H1 (cell line): ENCODE measurements around the gene ZNF408. TPM values are rescaled to one million over a fixed set of nuclear protein-coding genes. Genes with fewer than 3 reads are reported as not detected.

Experiments used
- CTCF ChIA-PET: fragments of 300-600 bp; sonication (Branson Sonifier 250); formaldehyde crosslinking; loops from one replicate; lab custom pipeline; 2021; ENCODE audit not compliant: partially characterized antibody; lab: Charles Lee
- POLR2A ChIA-PET: fragments of 300-600 bp; sonication (Branson Sonifier 250); formaldehyde crosslinking; loops from one replicate; lab custom pipeline; 2021; ENCODE audit warnings: inconsistent platforms; ENCODE audit not compliant: partially characterized antibody; lab: Charles Lee
- DNase-seq, 2 experiments: peaks; one replicate each; pipeline versions ENCODE4 v3.0.0 to v3.0.0-alpha.2; 2010 to 2022; ENCODE audit warnings: low spot score in 2 of 2, low read depth in 1 of 2, mixed read lengths in 1 of 2
- FAIRE-seq: peaks from 2 replicates; lab custom pipeline; 2011; peaks lifted over from hg19 to GRCh38; lab: Jason Lieb, UNC
- H2AFZ ChIP-seq: 2 replicates; pipeline ENCODE4 v1.8.1; 2012; ENCODE audit warnings: low read length, inconsistent platforms
- H2AK5ac ChIP-seq: 2 replicates; pipeline ENCODE4 v1.6.1; 2013; ENCODE audit warnings: low read depth, low read length
- H2BK120ac ChIP-seq: replicated peaks from 2 replicates; pipeline ENCODE3; 2013; ENCODE audit warnings: low read depth, low read length, inconsistent platforms
- H2BK12ac ChIP-seq: 2 replicates; pipeline ENCODE4 v1.6.1; 2013; ENCODE audit warnings: low read depth, low read length
- H2BK15ac ChIP-seq: 2 replicates; pipeline ENCODE4 v1.6.1; 2013; ENCODE audit warnings: low read length
- H2BK20ac ChIP-seq: 2 replicates; pipeline ENCODE4 v1.6.1; 2013; ENCODE audit warnings: low read length
- H2BK5ac ChIP-seq: 2 replicates; pipeline ENCODE4 v1.6.1; 2013; ENCODE audit warnings: low read depth, low read length
- H3K14ac ChIP-seq: 2 replicates; pipeline ENCODE4 v1.6.1; 2013; ENCODE audit warnings: inconsistent platforms; ENCODE audit not compliant: insufficient read length
- H3K18ac ChIP-seq: 2 replicates; pipeline ENCODE4 v1.6.1; 2013; ENCODE audit warnings: low read length; ENCODE audit errors: extremely low read depth
- H3K23ac ChIP-seq: 2 replicates; pipeline ENCODE4 v1.6.1; 2013; ENCODE audit warnings: inconsistent platforms; ENCODE audit not compliant: insufficient read length
- H3K23me2 ChIP-seq: 2 replicates; pipeline ENCODE4 v1.6.1; 2013; ENCODE audit warnings: low read depth, low read length
- H3K27ac ChIP-seq: 2 replicates; pipeline ENCODE4 v1.6.1; 2011; ENCODE audit warnings: low read depth, low read length, inconsistent platforms
- H3K27me3 ChIP-seq, 4 experiments: replicated peaks in 1 of 4; 1 replicate in 1 of 4; 2 replicates in 3 of 4; pipeline versions ENCODE4 v1.6.1 to v1.8.1; 2011 to 2013; ENCODE audit warnings: low read length in 3 of 4, mild to moderate bottlenecking in 3 of 4, inconsistent platforms in 2 of 4, mixed read lengths in 2 of 4, moderate library complexity in 1 of 4; ENCODE audit not compliant: control insufficient read depth in 3 of 4, insufficient read depth in 3 of 4; ENCODE audit errors: extremely low read depth in 1 of 4
- H3K36me3 ChIP-seq, 4 experiments: 2 replicates each; pipeline versions ENCODE4 v1.6.1 to v1.8.1; 2011 to 2013; ENCODE audit warnings: mild to moderate bottlenecking in 4 of 4, low read length in 3 of 4, moderate library complexity in 2 of 4, control low read depth in 1 of 4, inconsistent platforms in 1 of 4; ENCODE audit not compliant: insufficient read depth in 4 of 4, control insufficient read depth in 2 of 4
- H3K4ac ChIP-seq: replicated peaks from 2 replicates; pipeline ENCODE3; 2013; ENCODE audit warnings: low read length, low read depth, mixed read lengths, inconsistent platforms; ENCODE audit not compliant: insufficient read length
- H3K4me1 ChIP-seq, 4 experiments: replicated peaks in 1 of 4; 1 replicate in 1 of 4; 2 replicates in 3 of 4; pipeline versions ENCODE4 v1.6.1 to v1.8.1; 2011 to 2013; ENCODE audit warnings: low read length in 3 of 4, inconsistent platforms in 2 of 4, mixed read lengths in 1 of 4; ENCODE audit not compliant: insufficient read depth in 4 of 4, control insufficient read depth in 3 of 4
- H3K4me2 ChIP-seq, 2 experiments: 2 replicates each; pipeline versions ENCODE4 v1.6.1 to v1.8.1; 2011 to 2013; ENCODE audit warnings: low read depth in 2 of 2, low read length in 2 of 2, control low read depth in 1 of 2, inconsistent platforms in 1 of 2, mild to moderate bottlenecking in 1 of 2; ENCODE audit not compliant: insufficient read depth in 1 of 2
- H3K4me3 ChIP-seq, 4 experiments: fragments of 200-600, 300-600 bp in 1 of 4; sonication (generic), shearing (Covaris generic), sonication (Bioruptor Twin) in 1 of 4; 2 replicates each; pipeline versions ENCODE4 v1.5.1 to v1.8.1; 2011 to 2016; ENCODE audit warnings: low read length in 4 of 4, low read depth in 3 of 4, control low read depth in 2 of 4, inconsistent platforms in 2 of 4, mild to moderate bottlenecking in 2 of 4, mixed read lengths in 1 of 4, moderate library complexity in 1 of 4; ENCODE audit not compliant: insufficient read depth in 2 of 4; ENCODE audit errors: extremely low read depth in 1 of 4
- H3K56ac ChIP-seq: replicated peaks from 2 replicates; pipeline ENCODE3; 2013; ENCODE audit warnings: low read depth, mild to moderate bottlenecking, mixed read lengths, low read length, inconsistent platforms; ENCODE audit not compliant: insufficient read length
- H3K79me1 ChIP-seq: 2 replicates; pipeline ENCODE4 v1.6.1; 2013; ENCODE audit warnings: low read depth, low read length, control low read depth
- H3K79me2 ChIP-seq, 2 experiments: 2 replicates each; pipeline versions ENCODE4 v1.6.1 to v1.8.1; 2012 to 2013; ENCODE audit warnings: low read length in 2 of 2, mild to moderate bottlenecking in 2 of 2, inconsistent platforms in 1 of 2; ENCODE audit not compliant: insufficient read depth in 2 of 2, control insufficient read depth in 1 of 2
- H3K9ac ChIP-seq, 4 experiments: replicated peaks in 1 of 4; 1 replicate in 1 of 4; 2 replicates in 3 of 4; pipeline versions ENCODE4 v1.6.1 to v1.8.1; 2011 to 2013; ENCODE audit warnings: low read depth in 3 of 4, low read length in 3 of 4, control low read depth in 2 of 4, mild to moderate bottlenecking in 2 of 4, moderate library complexity in 2 of 4, inconsistent platforms in 1 of 4; ENCODE audit errors: extremely low read depth in 1 of 4
- H3K9me3 ChIP-seq, 2 experiments: 2 replicates each; pipeline versions ENCODE4 v1.6.1 to v1.8.1; 2012 to 2013; ENCODE audit warnings: mild to moderate bottlenecking in 2 of 2, moderate library complexity in 2 of 2, control low read depth in 1 of 2, inconsistent platforms in 1 of 2, low read depth in 1 of 2, low read length in 1 of 2, mixed read lengths in 1 of 2; ENCODE audit not compliant: insufficient read depth in 2 of 2
- H4K20me1 ChIP-seq, 2 experiments: replicated peaks in 1 of 2; 2 replicates each; pipeline versions ENCODE3 to v1.8.1; 2011 to 2013; ENCODE audit warnings: inconsistent platforms in 2 of 2, low read length in 2 of 2, mild to moderate bottlenecking in 1 of 2; ENCODE audit not compliant: insufficient read depth in 2 of 2, control insufficient read depth in 1 of 2
- H4K5ac ChIP-seq: 2 replicates; pipeline ENCODE4 v1.6.1; 2013; ENCODE audit warnings: low read length, low read depth, mixed read lengths, inconsistent platforms; ENCODE audit not compliant: insufficient read length
- H4K8ac ChIP-seq: 2 replicates; pipeline ENCODE4 v1.8.0; 2013; ENCODE audit warnings: mild to moderate bottlenecking, moderate library complexity, low read length, inconsistent platforms; ENCODE audit not compliant: insufficient read depth; ENCODE audit errors: extremely low read depth
- H4K91ac ChIP-seq: replicated peaks from 2 replicates; pipeline ENCODE3; 2013; ENCODE audit warnings: low read length, mixed read lengths, inconsistent platforms; ENCODE audit not compliant: insufficient read length
- CTBP2 ChIP-seq: IDR thresholded peaks from 2 replicates; pipeline ENCODE4 v1.7.0; 2011; ENCODE audit warnings: borderline replicate concordance, mild to moderate bottlenecking, moderate library complexity, mixed read lengths, low read length; ENCODE audit not compliant: insufficient read depth, insufficient read length
- JUN ChIP-seq: IDR thresholded peaks from 2 replicates; pipeline ENCODE4 v1.6.1; 2011; ENCODE audit warnings: low read depth, mild to moderate bottlenecking, improper control_type of control experiment, low read length
- KDM4A ChIP-seq: IDR thresholded peaks from one replicate; pipeline ENCODE4 v1.7.1; 2012; ENCODE audit warnings: low read depth, mild to moderate bottlenecking, moderate library complexity, low read length, inconsistent platforms; ENCODE audit not compliant: severe bottlenecking
- NRF1 ChIP-seq: IDR thresholded peaks from 2 replicates; pipeline ENCODE4 v1.6.1; 2011; ENCODE audit warnings: mild to moderate bottlenecking, low read depth, low read length, improper control_type of control experiment
- POLR2AphosphoS5 ChIP-seq: IDR thresholded peaks from 2 replicates; pipeline ENCODE4 v1.6.1; 2011; ENCODE audit warnings: low read depth, low read length
- RBBP5 ChIP-seq: IDR thresholded peaks from 2 replicates; pipeline ENCODE4 v1.7.1; 2012; ENCODE audit warnings: low read depth, mild to moderate bottlenecking, inconsistent platforms, low read length, moderate library complexity, borderline replicate concordance
- RNF2 ChIP-seq: fragments of 200-900, 300-1000 bp; sonication (generic); IDR thresholded peaks from 2 replicates; pipeline ENCODE4 v1.7.1; 2016; ENCODE audit warnings: borderline replicate concordance, low read depth, mild to moderate bottlenecking, antibody characterized with exemption, low read length; ENCODE audit not compliant: poor library complexity, severe bottlenecking; ENCODE audit errors: missing control alignments
- RXRA ChIP-seq: IDR thresholded peaks from 2 replicates; pipeline ENCODE4 v1.6.1; 2011; ENCODE audit warnings: low read depth, mild to moderate bottlenecking, low read length, moderate library complexity; ENCODE audit not compliant: insufficient read depth
- SAP30 ChIP-seq: fragments of 300-600 bp; sonication (generic); IDR thresholded peaks from 2 replicates; pipeline ENCODE4 v1.7.1; 2012; ENCODE audit warnings: low read length, moderate library complexity, mild to moderate bottlenecking, inconsistent platforms; ENCODE audit not compliant: insufficient read depth, insufficient replicate concordance
- TAF1 ChIP-seq: IDR thresholded peaks from 2 replicates; pipeline ENCODE4 v1.6.1; 2011; ENCODE audit warnings: mild to moderate bottlenecking, low read depth, low read length
- WGBS, 2 experiments: shearing (Covaris generic) in 1 of 2; methylation state at CpG; one replicate each; pipeline versions ENCODE4 v1.1.6 to v1.1.7; 2013 to 2015; ENCODE audit warnings: low lambda C conversion rate in 2 of 2, mixed read lengths in 2 of 2, inconsistent platforms in 1 of 2, low coverage in 1 of 2, missing lambda C conversion rate in 1 of 2; ENCODE audit not compliant: insufficient replicate concordance in 2 of 2, insufficient coverage in 1 of 2, insufficient read length in 1 of 2; ENCODE audit errors: extremely low coverage in 1 of 2, missing lambda C conversion rate in 1 of 2; 5-methylcytosine and 5-hydroxymethylcytosine counted together
- polyA plus RNA-seq, 7 experiments: library from polyadenylated mRNA; depleted of rRNA in 3 of 7; stranded (reverse) in 5 of 7; unstranded in 2 of 7; fragments of >200 nt in 5 of 7; fragments of 200-250 nt in 2 of 7; gene quantifications; 1 replicate in 5 of 7; 2 replicates in 1 of 7; 4 replicates in 1 of 7; pipeline versions ENCODE4 v1.2.1 to v1.2.3, GENCODE V29; 2011 to 2013; ENCODE audit warnings: missing spikeins in 2 of 7, mixed read lengths in 2 of 7
- total RNA-seq: library from RNA; stranded (reverse); fragmentation: NEBNext Ultra II Directional; extraction: Animal tissue kit (Norgen Biotek cat#: 25700); gene quantifications from 2 replicates; pipeline ENCODE4 v1.2.1, GENCODE V29; 2021

Gene ZNF408
- total and polyA plus RNA-seq, 2 of the 8 experiments (the other 6 are each of a cell fraction or from before 2014, with no cell fraction given), result 10.7 to 11.0 TPM

- no peaks in the 10 kb centered on the region for H3K4me1 ChIP-seq
- no peak overlapping the region for H4K91ac ChIP-seq
- no peak overlapping the region for H2AFZ ChIP-seq
- H2BK5ac ChIP-seq, result no peak overlapping the region
- no peak overlapping the region for H3K4me3 ChIP-seq
- H3K27ac ChIP-seq, result no peak overlapping the region
- no peak overlapping the region for H3K18ac ChIP-seq
- H2BK120ac ChIP-seq, result no peak overlapping the region
- peaks cover 10 to 66% (median 39%) of the 10 kb centered on the region in 4 experiments for H3K36me3 ChIP-seq
- 89% methylated on average over 4 of the region's 4 CpGs; no CpG with 5 or more reads in 1 of the 2 experiments for WGBS, 2 experiments
- no peak overlapping the region for H4K8ac ChIP-seq
- H3K79me1 ChIP-seq, result no peaks in the 10 kb centered on the region
- ChIA-PET CTCF (interaction anchor here (0.7 kb wide), 1 partner anchor 58 kb away, joined by 3 read pairs; no protein-coding TSS in a partner anchor), POLR2A (interaction anchor here (1.4 kb wide), 1 partner anchor 11 kb away, joined by 3 read pairs; no protein-coding TSS in a partner anchor)
- no peaks in the 10 kb centered on the region for H3K23me2 ChIP-seq
- H3K4ac ChIP-seq, result no peak overlapping the region
- H3K27me3 ChIP-seq, result no peaks in the 10 kb centered on the region
- no peak overlapping the region for H3K56ac ChIP-seq
- H3K9me3 ChIP-seq, result no peaks in the 10 kb centered on the region
- H4K5ac ChIP-seq, result no peak overlapping the region
- DNase-seq (no peak), FAIRE-seq (no peak)
- H3K23ac ChIP-seq, result no peak overlapping the region
- no peak overlapping the region for H2BK12ac ChIP-seq
- H3K14ac ChIP-seq, result no peak overlapping the region
- no peak overlapping the region for H2BK20ac ChIP-seq
- H3K79me2 ChIP-seq, result no peaks in the 10 kb centered on the region
- H2AK5ac ChIP-seq, result no peak overlapping the region
- H4K20me1 ChIP-seq, result peaks cover 0 to 1% of the 10 kb centered on the region in 2 experiments
- no peak overlapping the region for H3K4me2 ChIP-seq
- H2BK15ac ChIP-seq, result no peak overlapping the region
- no peak overlapping the region for H3K9ac ChIP-seq
- TF ChIP-seq RBBP5, result no peak
- no peak for TF ChIP-seq SAP30
- TF ChIP-seq TAF1, result no peak
- no peak for TF ChIP-seq RNF2
- no peak for TF ChIP-seq NRF1
- TF ChIP-seq CTBP2, result no peak
- TF ChIP-seq RXRA, result no peak
- no peak for TF ChIP-seq POLR2AphosphoS5
- TF ChIP-seq JUN, result no peak
- TF ChIP-seq KDM4A, result no peak
Measured at GRCh38 chr11:46655631-46656030, 45.2 kb upstream of the ZNF408 start.
